Stimulated activated effector memory CD8-positive, alpha-beta T cell treated with anti-CD3 and anti-CD28 coated beads, Interleukin-12 subunit alpha, Interleukin-12 subunit beta, amount 100 ng/mL, for 72 hours (primary cell): Measurements from ENCODE around the gene RTN1.

Experiments
- ATAC-seq: fragments of 150-1000 bp; cut with Tn5 transposase; 2 replicates; pipeline ENCODE4 v1.10.0; 2021
- DNase-seq, 2 donors: peaks; one replicate each; pipeline ENCODE4 v3.0.0; 2021 to 2022; ENCODE audit warnings: low spot score in 2 of 2
- H3K27ac Mint-ChIP-seq: one replicate; pipeline ENCODE4 v1.8.0; 2022; ENCODE audit warnings: mild to moderate bottlenecking, mixed read lengths
- H3K36me3 Mint-ChIP-seq: one replicate; pipeline ENCODE4 v1.8.0; 2022; ENCODE audit warnings: mild to moderate bottlenecking, mixed read lengths
- H3K4me1 Mint-ChIP-seq: one replicate; pipeline ENCODE4 v1.8.0; 2022; ENCODE audit warnings: mixed read lengths
- H3K4me3 Mint-ChIP-seq: one replicate; pipeline ENCODE4 v1.8.0; 2022; ENCODE audit warnings: mild to moderate bottlenecking, mixed read lengths
- H3K9me3 Mint-ChIP-seq: one replicate; pipeline ENCODE4 v1.8.0; 2022; ENCODE audit warnings: mixed read lengths

RTN1 gene

GRCh38 chr14:59785629-59786028 is 84.9 kb downstream of the RTN1 start:
- Mint-ChIP-seq H3K27ac (no peak overlapping the region), H3K4me1 (no peaks in the 10 kb centered on the region), H3K4me3 (no peak overlapping the region), H3K36me3 (no peaks in the 10 kb centered on the region), H3K9me3 (no peaks in the 10 kb centered on the region)
- ATAC-seq = no peak
- DNase-seq = no peak

- H3K4me3 Mint-ChIP-seq = no peak overlapping the region
- no peaks in the 10 kb centered on the region for H3K36me3 Mint-ChIP-seq
- no peak for ATAC-seq
- no peak for DNase-seq
- H3K4me1 Mint-ChIP-seq = no peaks in the 10 kb centered on the region
- no peak overlapping the region for H3K27ac Mint-ChIP-seq
- no peaks in the 10 kb centered on the region for H3K9me3 Mint-ChIP-seq
These were observed 87.8 kb downstream of the RTN1 start for GRCh38 chr14:59782760-59783159.

- H3K36me3 Mint-ChIP-seq = no peaks in the 10 kb centered on the region
- no peak for ATAC-seq
- H3K4me1 Mint-ChIP-seq = no peaks in the 10 kb centered on the region
These were observed 93.5 kb downstream of the RTN1 start for GRCh38 chr14:59777006-59777579.

GRCh38 chr14:59776468-59776867 is 94.1 kb downstream of the RTN1 start:
- no peak overlapping the region for H3K27ac Mint-ChIP-seq
- ATAC-seq = no peak
- H3K4me3 Mint-ChIP-seq = no peak overlapping the region
- no peaks in the 10 kb centered on the region for H3K4me1 Mint-ChIP-seq
- no peaks in the 10 kb centered on the region for H3K9me3 Mint-ChIP-seq
- DNase-seq = no peak
- H3K36me3 Mint-ChIP-seq = no peaks in the 10 kb centered on the region

More at GRCh38 chr14:59777006-59777579, 93.5 kb downstream of the RTN1 start:
- Mint-ChIP-seq H3K27ac (no peak overlapping the region), H3K9me3 (no peaks in the 10 kb centered on the region), H3K4me3 (no peak overlapping the region)
- no peak for DNase-seq

GRCh38 chr14:59772233-59772632 is 98.3 kb downstream of the RTN1 start:
- Mint-ChIP-seq H3K9me3 (no peaks in the 10 kb centered on the region), H3K4me3 (no peak overlapping the region), H3K36me3 (no peaks in the 10 kb centered on the region), H3K27ac (no peak overlapping the region), H3K4me1 (no peaks in the 10 kb centered on the region)
- ATAC-seq (no peak), DNase-seq (no peak)

- no peaks in the 10 kb centered on the region for H3K4me1 Mint-ChIP-seq
- no peak overlapping the region for H3K27ac Mint-ChIP-seq
- ATAC-seq = no peak
- no peak overlapping the region for H3K4me3 Mint-ChIP-seq
- H3K36me3 Mint-ChIP-seq = no peaks in the 10 kb centered on the region
- DNase-seq = no peak
- H3K9me3 Mint-ChIP-seq = no peaks in the 10 kb centered on the region
These were observed 99.0 kb downstream of the RTN1 start for GRCh38 chr14:59771577-59771976.

- H3K9me3 Mint-ChIP-seq = no peaks in the 10 kb centered on the region
- H3K36me3 Mint-ChIP-seq = no peaks in the 10 kb centered on the region
- H3K4me3 Mint-ChIP-seq = no peak overlapping the region
- H3K27ac Mint-ChIP-seq = no peak overlapping the region
- H3K4me1 Mint-ChIP-seq = no peaks in the 10 kb centered on the region
- DNase-seq (no peak), ATAC-seq (no peak)
These were observed 101.0 kb downstream of the RTN1 start for GRCh38 chr14:59769586-59769985.

- H3K4me1 Mint-ChIP-seq = no peaks in the 10 kb centered on the region
- no peak overlapping the region for H3K4me3 Mint-ChIP-seq
- H3K27ac Mint-ChIP-seq = no peak overlapping the region
- DNase-seq (no peak), ATAC-seq (no peak)
- no peaks in the 10 kb centered on the region for H3K36me3 Mint-ChIP-seq
- H3K9me3 Mint-ChIP-seq = peaks cover under 1% of the 10 kb centered on the region
These were observed 101.7 kb downstream of the RTN1 start for GRCh38 chr14:59768855-59769375.

- ATAC-seq = peak; percentile 34
- Mint-ChIP-seq H3K4me3 (no peak overlapping the region), H3K4me1 (no peaks in the 10 kb centered on the region)
These were observed 108.7 kb downstream of the RTN1 start for GRCh38 chr14:59761851-59762250.

GRCh38 chr14:59755409-59756135 is 115.0 kb downstream of the RTN1 start:
- no peaks in the 10 kb centered on the region for H3K9me3 Mint-ChIP-seq
- DNase-seq (no peak), ATAC-seq (no peak)
- H3K4me1 Mint-ChIP-seq = no peaks in the 10 kb centered on the region
- no peak overlapping the region for H3K4me3 Mint-ChIP-seq
- H3K27ac Mint-ChIP-seq = no peak overlapping the region
- no peaks in the 10 kb centered on the region for H3K36me3 Mint-ChIP-seq

More at GRCh38 chr14:59761851-59762250, 108.7 kb downstream of the RTN1 start:
- peaks cover 3% of the 10 kb centered on the region for H3K9me3 Mint-ChIP-seq
- DNase-seq = no peak
- H3K27ac Mint-ChIP-seq = no peak overlapping the region
- H3K36me3 Mint-ChIP-seq = no peaks in the 10 kb centered on the region

- Mint-ChIP-seq H3K9me3 (no peaks in the 10 kb centered on the region), H3K36me3 (no peaks in the 10 kb centered on the region), H3K4me3 (no peak overlapping the region), H3K27ac (no peak overlapping the region), H3K4me1 (no peaks in the 10 kb centered on the region)
- ATAC-seq (no peak), DNase-seq (no peak)
These were observed 116.3 kb downstream of the RTN1 start for GRCh38 chr14:59754256-59754655.

- Mint-ChIP-seq H3K4me1 (no peaks in the 10 kb centered on the region), H3K9me3 (no peaks in the 10 kb centered on the region), H3K4me3 (no peak overlapping the region), H3K36me3 (no peaks in the 10 kb centered on the region), H3K27ac (no peak overlapping the region)
- ATAC-seq (no peak), DNase-seq (no peak)
These were observed 117.1 kb downstream of the RTN1 start for GRCh38 chr14:59753512-59753911.

- DNase-seq = no peak
- Mint-ChIP-seq H3K36me3 (no peaks in the 10 kb centered on the region), H3K4me3 (no peak overlapping the region), H3K4me1 (no peaks in the 10 kb centered on the region), H3K27ac (no peak overlapping the region), H3K9me3 (no peaks in the 10 kb centered on the region)
- peak; percentile 34 for ATAC-seq
These were observed 119.0 kb downstream of the RTN1 start for GRCh38 chr14:59751578-59751977.

- ATAC-seq (peak; percentile 28), DNase-seq (no peak)
- H3K4me1 Mint-ChIP-seq = no peaks in the 10 kb centered on the region
- peaks cover 17% of the 10 kb centered on the region for H3K9me3 Mint-ChIP-seq
- H3K27ac Mint-ChIP-seq = no peak overlapping the region
- H3K36me3 Mint-ChIP-seq = no peaks in the 10 kb centered on the region
- H3K4me3 Mint-ChIP-seq = no peak overlapping the region
These were observed 130.8 kb downstream of the RTN1 start for GRCh38 chr14:59739794-59740193.

- no peak for DNase-seq
- no peaks in the 10 kb centered on the region for H3K36me3 Mint-ChIP-seq
- no peak overlapping the region for H3K27ac Mint-ChIP-seq
- no peaks in the 10 kb centered on the region for H3K4me1 Mint-ChIP-seq
- H3K4me3 Mint-ChIP-seq = no peak overlapping the region
- H3K9me3 Mint-ChIP-seq = no peaks in the 10 kb centered on the region
- no peak for ATAC-seq
These were observed 142.3 kb downstream of the RTN1 start for GRCh38 chr14:59728304-59728703.

- no peak overlapping the region for H3K27ac Mint-ChIP-seq
These were observed 143.4 kb downstream of the RTN1 start for GRCh38 chr14:59727073-59727661.

More at GRCh38 chr14:59727073-59727661, 143.4 kb downstream of the RTN1 start:
- Mint-ChIP-seq H3K36me3 (no peaks in the 10 kb centered on the region), H3K9me3 (no peaks in the 10 kb centered on the region), H3K4me1 (no peaks in the 10 kb centered on the region), H3K4me3 (no peak overlapping the region)
- ATAC-seq (no peak), DNase-seq (no peak)
